ENCODE measurements around the gene C19orf53.

C19orf53 gene

DNA sequence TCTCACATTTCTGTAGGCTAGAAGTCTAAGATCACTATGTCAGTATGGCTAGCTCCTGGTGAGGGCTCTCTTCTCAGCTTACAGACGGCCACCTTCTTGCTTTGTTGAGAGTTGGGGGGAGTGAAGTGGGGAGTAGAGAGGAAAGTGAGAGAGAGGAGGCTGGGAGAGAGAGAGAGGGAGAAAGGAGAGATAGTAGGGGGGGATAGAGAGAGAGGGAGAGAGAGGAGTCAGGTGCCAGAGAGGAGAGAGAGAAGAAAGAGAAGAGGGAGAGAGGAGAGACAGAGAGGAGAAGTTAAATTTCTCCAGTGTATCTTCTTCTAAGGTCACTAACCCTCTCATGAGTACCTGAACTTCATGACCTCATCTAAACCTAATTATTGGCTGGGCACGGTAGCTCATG, 49.6 kb downstream of the C19orf53 start:
- Histone ChIP-seq H3K27ac (no peak overlapping the region), H3K36me3 (peaks cover 84% of the 10 kb centered on the region), H3K9ac (no peak overlapping the region), H3K4me1 (peaks cover 24% of the 10 kb centered on the region), H3K27me3 (no peaks in the 10 kb centered on the region), H4K20me1 (no peaks in the 10 kb centered on the region), H3K4me2 (no peak overlapping the region), H3K4me3 (no peak overlapping the region), H3K9me3 (no peaks in the 10 kb centered on the region)
- TF ChIP-seq Cebpa-rat (IDR thresholded peaks at IDR 0.05): no peak

DNA sequence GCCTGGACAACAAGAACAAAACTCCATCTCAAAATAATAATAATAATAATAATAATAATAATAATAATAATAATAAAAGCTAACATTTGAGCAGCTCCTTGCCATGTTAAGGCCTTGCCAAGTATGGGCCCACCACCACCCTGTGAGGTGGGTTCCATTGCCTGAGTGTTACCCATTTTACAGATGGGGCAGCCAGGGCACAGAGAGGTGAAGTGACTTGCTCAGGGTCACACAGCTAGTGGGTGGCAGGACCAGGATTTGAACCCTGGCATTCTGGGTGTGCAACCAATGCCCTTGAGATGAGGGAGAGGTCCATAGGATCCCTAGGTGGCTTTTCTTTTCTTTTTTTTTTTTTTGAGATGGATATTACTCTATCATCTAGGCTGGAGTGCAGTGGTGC, 50.4 kb downstream of the C19orf53 start:
- TF ChIP-seq Cebpa-rat (IDR thresholded peaks at IDR 0.05): no peak
- no peak overlapping the region for H3K27ac ChIP-seq
- H3K9ac ChIP-seq: no peak overlapping the region

DNA sequence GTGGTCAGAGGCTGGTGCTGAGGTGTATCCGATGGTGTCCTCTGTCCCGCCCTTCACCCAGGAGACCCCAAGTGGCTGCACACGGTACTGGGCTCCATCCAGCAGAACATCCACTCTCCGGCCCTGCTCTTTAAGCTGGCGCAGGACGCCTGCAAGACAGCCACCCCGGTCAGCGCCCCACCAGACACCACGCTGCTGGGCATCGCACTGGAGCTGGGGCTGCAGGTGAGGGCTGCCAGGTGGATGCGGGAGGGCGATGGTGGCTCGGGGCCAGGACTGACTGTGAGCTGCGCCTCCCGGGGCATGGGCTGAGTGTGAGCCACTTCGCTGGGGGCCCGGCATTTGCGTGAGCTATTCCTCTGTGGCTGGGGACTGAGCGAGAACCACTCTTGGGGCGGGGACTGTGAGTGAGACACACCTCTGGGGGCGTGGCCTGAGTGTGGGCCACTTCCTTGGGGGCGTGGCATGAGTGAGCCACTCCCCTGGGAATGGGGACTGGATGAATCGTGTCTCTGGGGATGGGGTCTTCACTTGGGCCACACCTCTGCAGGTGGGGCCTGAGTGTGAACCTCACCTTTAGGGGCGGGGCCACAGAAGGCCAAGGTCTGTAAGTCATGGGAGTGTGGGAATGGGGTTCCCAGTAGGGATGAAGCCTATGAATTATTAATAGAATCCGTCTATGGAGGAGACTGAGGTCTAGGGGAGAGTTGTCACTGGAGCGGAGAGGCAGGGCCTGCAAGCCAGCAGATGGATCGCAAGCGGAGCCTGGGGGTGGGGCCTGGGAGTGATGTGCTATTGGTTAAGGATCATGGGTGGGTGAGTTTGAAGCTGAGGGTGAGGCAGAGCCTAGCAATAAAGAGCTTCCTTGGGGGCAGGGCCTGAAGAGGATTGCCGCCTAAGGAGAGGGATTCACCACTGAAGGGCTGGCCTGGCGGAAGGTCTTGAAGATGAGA, 51.5 kb downstream of the C19orf53 start:
- H3K4me3 ChIP-seq: no peak overlapping the region
- no peak overlapping the region for H3K27ac ChIP-seq
- no peaks in the 10 kb centered on the region for H3K9me3 ChIP-seq
- H3K27me3 ChIP-seq: no peaks in the 10 kb centered on the region
- TF ChIP-seq Cebpa-rat (IDR thresholded peaks at IDR 0.05): no peak
- H4K20me1 ChIP-seq: 0 out of 2 replicates have a peak, but pooled peaks cover 5% of the 10 kb centered on the region
- H3K4me2 ChIP-seq: no peak overlapping the region
- peaks cover 85% of the 10 kb centered on the region for H3K36me3 ChIP-seq
- no peak overlapping the region for H3K9ac ChIP-seq
- peaks cover 24% of the 10 kb centered on the region for H3K4me1 ChIP-seq

More for the DNA sequence above, 50.4 kb downstream of the C19orf53 start:
- no peak overlapping the region for H3K4me2 ChIP-seq
- H3K36me3 ChIP-seq: peaks cover 85% of the 10 kb centered on the region
- H3K4me1 ChIP-seq: peaks cover 24% of the 10 kb centered on the region
- H3K4me3 ChIP-seq: no peak overlapping the region
- no peaks in the 10 kb centered on the region for H4K20me1 ChIP-seq
- no peaks in the 10 kb centered on the region for H3K27me3 ChIP-seq
- no peaks in the 10 kb centered on the region for H3K9me3 ChIP-seq

DNA sequence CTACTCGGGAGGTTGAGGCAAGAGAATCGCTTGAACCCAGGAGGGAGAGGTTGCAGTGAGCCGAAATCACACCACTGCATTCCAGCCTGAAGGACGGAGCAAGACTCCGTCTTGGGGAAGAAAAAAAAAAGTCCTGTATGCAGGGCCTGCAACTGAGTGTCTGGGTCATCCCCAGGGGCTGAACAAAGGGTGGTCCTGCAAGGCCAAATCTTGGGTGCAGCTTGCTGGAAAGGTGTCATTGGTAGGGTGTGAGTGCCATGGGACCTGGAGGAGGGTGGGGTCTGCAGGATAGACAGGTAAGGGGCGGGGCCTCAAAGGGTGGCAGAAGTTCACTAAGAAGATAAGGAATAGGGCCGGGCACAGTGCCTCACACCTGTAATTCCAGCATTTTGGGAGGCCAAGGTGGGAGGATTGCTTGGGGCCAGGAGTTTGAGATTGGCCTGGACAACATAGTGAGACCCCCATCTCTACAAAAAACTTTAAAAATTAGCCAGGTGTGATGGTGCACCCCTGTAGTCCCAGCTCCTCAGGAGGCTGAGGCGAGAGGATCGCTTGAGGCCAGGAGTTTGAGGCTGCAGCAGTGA, 52.5 kb downstream of the C19orf53 start:
- no peak overlapping the region for H3K9ac ChIP-seq
- H3K27ac ChIP-seq: no peak overlapping the region
- no peak overlapping the region for H3K4me3 ChIP-seq
- 0 out of 2 replicates have a peak, but pooled peaks cover 5% of the 10 kb centered on the region for H4K20me1 ChIP-seq
- H3K4me1 ChIP-seq: peaks cover 24% of the 10 kb centered on the region
- no peaks in the 10 kb centered on the region for H3K9me3 ChIP-seq
- H3K27me3 ChIP-seq: no peaks in the 10 kb centered on the region
- peaks cover 79% of the 10 kb centered on the region for H3K36me3 ChIP-seq
- H3K4me2 ChIP-seq: no peak overlapping the region
- TF ChIP-seq Cebpa-rat (IDR thresholded peaks at IDR 0.05): no peak

DNA sequence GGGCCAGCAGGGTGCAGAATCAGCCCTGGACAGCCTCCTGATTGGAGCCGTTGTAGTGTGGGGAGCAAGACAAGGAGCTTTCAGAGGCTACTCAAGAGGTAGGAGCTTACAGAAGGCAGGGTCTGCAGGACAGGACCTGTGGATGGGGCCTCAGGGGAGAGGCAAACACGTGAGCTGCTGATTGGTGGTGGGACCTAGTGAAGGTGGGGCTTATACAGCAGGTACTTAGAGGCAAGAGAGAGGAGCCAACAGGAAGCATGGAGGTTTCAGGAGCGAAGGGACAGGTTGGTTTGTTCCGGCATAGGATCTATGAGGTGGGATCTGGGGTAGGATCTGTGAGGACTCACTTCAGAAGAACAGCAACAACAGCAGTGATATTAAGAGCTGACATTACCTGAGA, 53.4 kb downstream of the C19orf53 start:
- Histone ChIP-seq H3K9ac (no peak overlapping the region), H3K36me3 (peaks cover 79% of the 10 kb centered on the region), H3K4me3 (no peak overlapping the region), H3K9me3 (no peaks in the 10 kb centered on the region), H3K4me2 (no peak overlapping the region), H3K4me1 (peaks cover 17% of the 10 kb centered on the region), H3K27me3 (no peaks in the 10 kb centered on the region), H4K20me1 (0 out of 2 replicates have a peak, but pooled peaks cover 5% of the 10 kb centered on the region), H3K27ac (no peak overlapping the region)
- no peak for TF ChIP-seq Cebpa-rat (IDR thresholded peaks at IDR 0.05)

All from BLaER1 (cell line).